ENCODE measurements around the gene HAO1. TPM values are rescaled to one million over a fixed set of nuclear protein-coding genes. Genes with fewer than 3 reads are reported as not detected.

The HAO1 gene
- total RNA-seq, 1 donor from 2014 or later, result not detected

- TF ChIP-seq CTCF (IDR thresholded peaks at IDR 0.05), result no peak
- H3K36me3 Mint-ChIP-seq (ENCODE audit: low read depth), result no peaks in the 10 kb centered on the region
- POLR2A ChIA-PET, result no interaction called here
- H3K9me3 Mint-ChIP-seq, result no peaks in the 10 kb centered on the region
- peaks cover 4% of the 10 kb centered on the region for H3K27me3 Mint-ChIP-seq
- DNase-seq (no peak), ATAC-seq (ENCODE audit: low read depth) (no peak)
- CTCF ChIA-PET, result no interaction called here
- intact Hi-C loops (cut with micrococcal nuclease), result no loop called here
- H3K27ac Mint-ChIP-seq, result no peak overlapping the region
- no peak overlapping the region for H3K4me3 Mint-ChIP-seq
- no peaks in the 10 kb centered on the region for H3K4me1 Mint-ChIP-seq
These were observed 86.8 kb downstream of the HAO1 start for GRCh38 chr20:7853493-7853892.

GRCh38 chr20:7850775-7851490, 89.3 kb downstream of the HAO1 start:
- CTCF ChIA-PET, result no interaction called here
- DNase-seq (no peak), ATAC-seq (ENCODE audit: low read depth) (no peak)
- Mint-ChIP-seq H3K36me3 (ENCODE audit: low read depth) (no peaks in the 10 kb centered on the region), H3K27me3 (peaks cover 4% of the 10 kb centered on the region), H3K4me3 (no peak overlapping the region), H3K27ac (no peak overlapping the region), H3K9me3 (no peaks in the 10 kb centered on the region), H3K4me1 (no peaks in the 10 kb centered on the region)
- POLR2A ChIA-PET, result no interaction called here
- TF ChIP-seq CTCF (IDR thresholded peaks at IDR 0.05), result no peak
- intact Hi-C loops (cut with micrococcal nuclease), result no loop called here

- intact Hi-C loops (cut with micrococcal nuclease), result no loop called here
- Mint-ChIP-seq H3K4me1 (no peaks in the 10 kb centered on the region), H3K27ac (no peak overlapping the region), H3K27me3 (peaks cover 4% of the 10 kb centered on the region), H3K9me3 (no peaks in the 10 kb centered on the region), H3K36me3 (ENCODE audit: low read depth) (no peaks in the 10 kb centered on the region), H3K4me3 (no peak overlapping the region)
- POLR2A ChIA-PET, result no interaction called here
- DNase-seq (no peak), ATAC-seq (ENCODE audit: low read depth) (no peak)
- TF ChIP-seq CTCF (IDR thresholded peaks at IDR 0.05), result no peak
- CTCF ChIA-PET, result no interaction called here
These were observed 90.6 kb downstream of the HAO1 start for GRCh38 chr20:7849675-7850074.

GRCh38 chr20:7848351-7848750, 91.9 kb downstream of the HAO1 start:
- H3K9me3 Mint-ChIP-seq, result no peaks in the 10 kb centered on the region

GRCh38 chr20:7843613-7844012, 96.6 kb downstream of the HAO1 start:
- no peaks in the 10 kb centered on the region for H3K4me1 Mint-ChIP-seq
- intact Hi-C loops (cut with micrococcal nuclease), result no loop called here
- CTCF ChIA-PET, result no interaction called here
- no peak for TF ChIP-seq CTCF (IDR thresholded peaks at IDR 0.05)
- POLR2A ChIA-PET, result no interaction called here
- H3K9me3 Mint-ChIP-seq, result no peaks in the 10 kb centered on the region
- no peak overlapping the region for H3K4me3 Mint-ChIP-seq
- ATAC-seq (ENCODE audit: low read depth) (no peak), DNase-seq (no peak)
- H3K36me3 Mint-ChIP-seq (ENCODE audit: low read depth), result no peaks in the 10 kb centered on the region
- H3K27me3 Mint-ChIP-seq, result peaks cover 3% of the 10 kb centered on the region
- H3K27ac Mint-ChIP-seq, result no peak overlapping the region

More at GRCh38 chr20:7848351-7848750, 91.9 kb downstream of the HAO1 start:
- intact Hi-C loops (cut with micrococcal nuclease), result no loop called here
- ATAC-seq (ENCODE audit: low read depth), result no peak
- TF ChIP-seq CTCF (IDR thresholded peaks at IDR 0.05), result no peak
- ChIA-PET POLR2A (no interaction called here), CTCF (no interaction called here)
- Mint-ChIP-seq H3K4me1 (no peaks in the 10 kb centered on the region), H3K27me3 (peaks cover 4% of the 10 kb centered on the region), H3K4me3 (no peak overlapping the region), H3K27ac (no peak overlapping the region), H3K36me3 (ENCODE audit: low read depth) (no peaks in the 10 kb centered on the region)
- no peak for DNase-seq
